Measurements from ENCODE around the gene MRE11. TPM values are rescaled to one million over a fixed set of nuclear protein-coding genes. Genes with fewer than 3 reads are reported as not detected.
"Not testable (repeated sequence)": the region's sequence is repeated elsewhere in the genome, so short reads cannot be mapped to it uniquely, and the experiment has no call there.

MRE11 gene
- total RNA-seq, 1 donor from 2014 or later, result 17.1 TPM

DNA sequence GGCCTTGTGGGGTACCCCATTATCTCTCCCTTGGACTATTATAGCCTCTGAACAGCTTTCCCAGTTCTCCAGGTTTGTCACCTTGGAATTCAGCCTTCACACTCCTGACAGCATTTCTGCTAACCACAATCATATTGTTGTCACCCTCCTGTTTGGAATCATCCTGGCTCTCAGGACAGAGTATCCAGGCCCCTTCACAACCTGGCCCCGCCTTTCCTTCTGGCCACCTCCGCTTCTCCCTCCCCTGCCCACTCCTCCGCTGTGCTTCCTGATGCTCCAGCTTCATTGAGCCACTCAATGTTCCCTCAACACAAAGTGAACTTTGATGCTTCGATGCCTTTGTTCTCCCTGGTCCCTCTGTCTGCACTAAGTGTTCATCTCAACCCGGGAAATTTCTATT, 95.5 kb downstream of the MRE11 start:
- Mint-ChIP-seq H3K27ac (ENCODE audit: unreplicated experiment) (no peak overlapping the region), H3K36me3 (ENCODE audit: low read depth, unreplicated experiment) (peaks cover 7% of the 10 kb centered on the region), H3K4me3 (ENCODE audit: unreplicated experiment) (peak overlapping the region; percentile 49), H3K4me1 (ENCODE audit: unreplicated experiment) (peaks cover 18% of the 10 kb centered on the region), H3K27me3 (ENCODE audit: unreplicated experiment) (peaks cover 18% of the 10 kb centered on the region), H3K9me3 (ENCODE audit: unreplicated experiment) (no peaks in the 10 kb centered on the region)
- no peak for DNase-seq (ENCODE audit: low spot score)
- TF ChIP-seq, protein P1, sequence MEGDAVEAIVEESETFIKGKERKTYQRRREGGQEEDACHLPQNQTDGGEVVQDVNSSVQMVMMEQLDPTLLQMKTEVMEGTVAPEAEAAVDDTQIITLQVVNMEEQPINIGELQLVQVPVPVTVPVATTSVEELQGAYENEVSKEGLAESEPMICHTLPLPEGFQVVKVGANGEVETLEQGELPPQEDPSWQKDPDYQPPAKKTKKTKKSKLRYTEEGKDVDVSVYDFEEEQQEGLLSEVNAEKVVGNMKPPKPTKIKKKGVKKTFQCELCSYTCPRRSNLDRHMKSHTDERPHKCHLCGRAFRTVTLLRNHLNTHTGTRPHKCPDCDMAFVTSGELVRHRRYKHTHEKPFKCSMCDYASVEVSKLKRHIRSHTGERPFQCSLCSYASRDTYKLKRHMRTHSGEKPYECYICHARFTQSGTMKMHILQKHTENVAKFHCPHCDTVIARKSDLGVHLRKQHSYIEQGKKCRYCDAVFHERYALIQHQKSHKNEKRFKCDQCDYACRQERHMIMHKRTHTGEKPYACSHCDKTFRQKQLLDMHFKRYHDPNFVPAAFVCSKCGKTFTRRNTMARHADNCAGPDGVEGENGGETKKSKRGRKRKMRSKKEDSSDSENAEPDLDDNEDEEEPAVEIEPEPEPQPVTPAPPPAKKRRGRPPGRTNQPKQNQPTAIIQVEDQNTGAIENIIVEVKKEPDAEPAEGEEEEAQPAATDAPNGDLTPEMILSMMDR (IDR thresholded peaks at IDR 0.05; ENCODE audit: unreplicated experiment), result no peak

DNA sequence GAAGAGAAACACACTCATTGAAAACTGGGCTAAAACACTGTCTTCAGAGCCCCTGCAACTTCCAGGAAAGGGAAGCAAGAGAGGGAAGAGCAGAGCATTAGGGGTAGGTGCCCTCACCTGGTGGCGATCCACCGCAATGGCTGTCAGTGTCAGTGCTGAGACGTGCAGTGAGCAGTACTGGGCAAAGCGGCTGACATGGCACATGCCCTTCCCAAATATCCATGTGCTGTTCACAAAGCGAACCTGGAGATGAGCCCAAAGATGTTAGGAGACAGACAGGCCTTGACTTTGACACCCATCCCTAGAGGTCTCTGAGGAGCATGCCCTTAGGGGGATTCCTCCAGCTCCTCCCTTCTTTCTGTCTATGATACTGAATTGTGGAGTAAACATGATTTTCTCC, 97.4 kb downstream of the MRE11 start:
- H3K27me3 Mint-ChIP-seq (ENCODE audit: unreplicated experiment), result peaks cover 14% of the 10 kb centered on the region
- no peak for DNase-seq (ENCODE audit: low spot score)
- H3K27ac Mint-ChIP-seq (ENCODE audit: unreplicated experiment), result no peak overlapping the region
- no peak overlapping the region for H3K4me3 Mint-ChIP-seq (ENCODE audit: unreplicated experiment)
- TF ChIP-seq, protein P1 (IDR thresholded peaks at IDR 0.05; ENCODE audit: unreplicated experiment), result no peak
- H3K4me1 Mint-ChIP-seq (ENCODE audit: unreplicated experiment), result peaks cover 10% of the 10 kb centered on the region
- H3K9me3 Mint-ChIP-seq (ENCODE audit: unreplicated experiment), result no peaks in the 10 kb centered on the region
- peaks cover 7% of the 10 kb centered on the region for H3K36me3 Mint-ChIP-seq (ENCODE audit: low read depth, unreplicated experiment)

DNA sequence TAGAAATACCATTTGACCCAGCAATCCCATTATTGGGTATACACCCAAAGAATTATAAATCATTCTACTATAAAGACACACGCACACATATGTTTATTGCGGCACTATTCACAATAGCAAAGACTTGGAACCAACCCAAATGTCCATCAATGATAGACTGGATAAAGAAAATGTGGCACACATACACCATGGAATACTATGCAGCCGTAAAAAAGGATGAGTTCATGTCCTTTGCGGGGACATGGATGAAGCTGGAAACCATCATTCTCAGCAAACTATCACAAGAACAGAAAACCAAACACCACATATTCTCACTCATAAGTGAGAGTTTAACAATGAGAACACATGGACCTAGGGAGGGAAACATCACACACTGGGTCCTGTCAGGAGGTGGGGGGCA, 101.7 kb downstream of the MRE11 start:
- DNase-seq (ENCODE audit: low spot score); H3K4me3 Mint-ChIP-seq (ENCODE audit: unreplicated experiment); H3K36me3 Mint-ChIP-seq (ENCODE audit: low read depth, unreplicated experiment): not testable (repeated sequence)

DNA sequence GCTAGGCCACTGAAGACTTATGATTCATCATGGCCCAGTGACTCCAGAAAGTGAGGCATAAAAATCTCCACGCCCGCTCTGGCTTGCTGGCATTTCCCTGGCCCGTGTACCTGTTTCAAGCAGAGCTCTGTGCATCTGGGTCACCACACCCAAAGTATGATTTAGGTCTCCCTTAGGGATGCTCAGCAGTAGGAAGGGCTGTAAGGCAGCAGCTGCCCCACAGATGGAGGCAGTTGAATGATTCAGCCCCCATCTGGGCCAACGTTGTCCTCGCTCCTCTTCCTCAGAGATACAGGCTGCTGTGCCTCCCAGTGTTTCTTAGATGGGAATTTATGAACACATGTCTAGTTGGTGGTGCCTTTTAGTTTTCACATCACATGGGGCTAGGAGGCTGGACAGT, 114.0 kb downstream of the MRE11 start:
- H3K27me3 Mint-ChIP-seq (ENCODE audit: unreplicated experiment), result peaks cover 3% of the 10 kb centered on the region
- TF ChIP-seq, protein P1 (IDR thresholded peaks at IDR 0.05; ENCODE audit: unreplicated experiment), result no peak
- DNase-seq (ENCODE audit: low spot score), result no peak
- H3K36me3 Mint-ChIP-seq (ENCODE audit: low read depth, unreplicated experiment), result no peaks in the 10 kb centered on the region
- H3K4me3 Mint-ChIP-seq (ENCODE audit: unreplicated experiment), result no peak overlapping the region
- no peaks in the 10 kb centered on the region for H3K4me1 Mint-ChIP-seq (ENCODE audit: unreplicated experiment)
- no peak overlapping the region for H3K27ac Mint-ChIP-seq (ENCODE audit: unreplicated experiment)
- no peaks in the 10 kb centered on the region for H3K9me3 Mint-ChIP-seq (ENCODE audit: unreplicated experiment)

More for the DNA sequence above, 101.7 kb downstream of the MRE11 start:
- not testable (repeated sequence) for H3K4me1 Mint-ChIP-seq (ENCODE audit: unreplicated experiment); H3K27ac Mint-ChIP-seq (ENCODE audit: unreplicated experiment); H3K27me3 Mint-ChIP-seq (ENCODE audit: unreplicated experiment); H3K9me3 Mint-ChIP-seq (ENCODE audit: unreplicated experiment)

DNA sequence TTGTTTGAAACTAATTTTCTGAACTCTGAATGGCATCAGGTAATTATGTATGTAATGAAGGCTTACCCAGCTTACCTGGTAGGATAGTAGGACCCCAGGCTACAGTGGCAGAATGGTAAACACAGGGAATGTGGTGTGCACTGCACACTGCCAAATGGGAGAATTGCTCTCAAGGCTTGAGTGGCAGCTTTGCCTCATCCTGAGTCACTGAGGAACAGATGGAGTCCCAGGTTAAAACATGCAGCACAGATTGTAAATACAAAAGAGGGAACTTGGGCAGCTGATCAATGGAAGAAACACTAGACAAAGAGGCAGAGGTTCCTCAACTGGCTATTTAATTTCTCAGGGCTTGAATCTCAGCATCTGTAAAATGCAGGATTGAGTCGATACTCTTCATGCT, 116.8 kb downstream of the MRE11 start:
- Mint-ChIP-seq H3K27me3 (ENCODE audit: unreplicated experiment) (peaks cover 3% of the 10 kb centered on the region), H3K27ac (ENCODE audit: unreplicated experiment) (no peak overlapping the region), H3K4me3 (ENCODE audit: unreplicated experiment) (no peak overlapping the region), H3K9me3 (ENCODE audit: unreplicated experiment) (no peaks in the 10 kb centered on the region), H3K4me1 (ENCODE audit: unreplicated experiment) (no peaks in the 10 kb centered on the region), H3K36me3 (ENCODE audit: low read depth, unreplicated experiment) (no peaks in the 10 kb centered on the region)
- DNase-seq (ENCODE audit: low spot score), result no peak
- TF ChIP-seq, protein P1 (IDR thresholded peaks at IDR 0.05; ENCODE audit: unreplicated experiment), result no peak

DNA sequence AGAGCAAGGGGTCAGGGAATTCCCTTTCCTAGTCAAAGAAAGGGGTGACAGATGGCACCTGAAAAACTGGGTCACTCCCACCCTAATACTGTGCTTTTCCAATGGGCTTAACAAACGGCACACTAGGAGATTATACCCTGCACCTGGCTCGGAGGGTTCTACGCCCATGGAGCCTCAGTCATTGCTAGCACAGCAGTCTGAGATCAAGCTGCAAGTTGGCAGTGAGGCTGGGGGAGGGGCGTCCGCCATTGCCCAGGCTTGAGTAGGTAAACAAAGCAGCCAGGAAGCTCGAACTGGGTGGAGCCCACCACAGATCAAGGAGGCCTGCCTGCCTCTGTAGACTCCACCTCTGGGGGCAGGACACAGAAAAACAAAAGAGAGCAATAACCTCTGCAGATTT, 123.1 kb downstream of the MRE11 start:
- not testable (repeated sequence) for H3K27me3 Mint-ChIP-seq (ENCODE audit: unreplicated experiment); H3K4me1 Mint-ChIP-seq (ENCODE audit: unreplicated experiment); DNase-seq (ENCODE audit: low spot score); H3K27ac Mint-ChIP-seq (ENCODE audit: unreplicated experiment); H3K4me3 Mint-ChIP-seq (ENCODE audit: unreplicated experiment); H3K9me3 Mint-ChIP-seq (ENCODE audit: unreplicated experiment); H3K36me3 Mint-ChIP-seq (ENCODE audit: low read depth, unreplicated experiment)

Small RNAs within 50 kb of the gene (microRNA-seq; reads per million reads assigned to microRNA genes)
- 7.5 reads per million, percentile 55 among the genes with 10 or more reads in this experiment for gene MIR548L (ENCODE audit: unreplicated experiment)

Other genes with a start within 250 kb of the MRE11 start
- not detected for gene IZUMO1R, start 189.3 kb downstream of the MRE11 start, total RNA-seq (ENCODE audit: unreplicated experiment)
- 0.31 TPM for gene GPR83, start 92.4 kb downstream of the MRE11 start, total RNA-seq (ENCODE audit: unreplicated experiment)
- gene ANKRD49, start 140 bp upstream of the MRE11 start, total RNA-seq (ENCODE audit: unreplicated experiment), result 8.1 TPM
- not detected for gene C11orf97, start 18.6 kb upstream of the MRE11 start, total RNA-seq (ENCODE audit: unreplicated experiment)
- 6.3 TPM for gene FUT4, start 50.1 kb upstream of the MRE11 start, total RNA-seq (ENCODE audit: unreplicated experiment)
- 0.54 TPM for gene PIWIL4, start 73.5 kb upstream of the MRE11 start, total RNA-seq (ENCODE audit: unreplicated experiment)

All from endothelial cell (in vitro differentiated cells).